Posterior vena cava (tissue), 2 donors: ENCODE results near the gene INPP4B. TPM values are rescaled to one million over a fixed set of nuclear protein-coding genes. Genes with fewer than 3 reads are reported as not detected.

Source experiments
- DNase-seq: peaks from one replicate; pipeline ENCODE4 v3.0.0-alpha.2; 2020; ENCODE audit warnings: low spot score
- intact Hi-C, 2 donors: fragments of 100-400 bp; cut with DNase I; formaldehyde crosslinking; loops; one replicate each; pipeline versions ENCODE4 v1.14.1 to v1.14.2; 2022 to 2023
- total RNA-seq, 2 donors: library from RNA; stranded (reverse); fragmentation: NEBNext Ultra II Directional; extraction: Animal tissue kit (Norgen Biotek cat#: 25700); gene quantifications; one replicate each; pipeline ENCODE4 v1.2.1, GENCODE V29; 2021
- donor health status: DM: yes; HTN: yes; CAD: no.
- donor health status: DM: yes; HTN: yes; CAD: no.

INPP4B gene
- total RNA-seq, 2 donors from 2014 or later = 24.9 to 25.7 TPM

DNA sequence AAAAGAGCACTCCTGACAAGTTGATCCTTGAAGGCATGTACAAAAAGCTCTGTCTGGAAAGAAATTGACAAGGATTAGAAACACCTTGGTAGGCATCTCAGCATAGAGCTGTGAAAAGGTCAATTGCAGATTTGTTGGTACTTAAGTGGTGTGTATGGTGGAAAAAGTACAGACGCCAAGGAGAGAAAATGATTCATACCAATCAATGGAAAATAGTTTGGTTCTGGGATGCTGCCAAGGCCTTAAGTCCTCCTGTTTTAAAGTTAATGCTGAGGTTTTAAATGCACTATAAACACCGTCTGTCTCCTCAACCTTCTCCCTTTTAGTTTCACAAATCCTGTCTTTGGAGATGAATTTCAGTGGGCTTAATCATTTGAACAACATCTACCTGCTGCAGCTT, 685.6 kb downstream of the INPP4B start:
- intact Hi-C loops = no loop called here
- DNase-seq = no peak

DNA sequence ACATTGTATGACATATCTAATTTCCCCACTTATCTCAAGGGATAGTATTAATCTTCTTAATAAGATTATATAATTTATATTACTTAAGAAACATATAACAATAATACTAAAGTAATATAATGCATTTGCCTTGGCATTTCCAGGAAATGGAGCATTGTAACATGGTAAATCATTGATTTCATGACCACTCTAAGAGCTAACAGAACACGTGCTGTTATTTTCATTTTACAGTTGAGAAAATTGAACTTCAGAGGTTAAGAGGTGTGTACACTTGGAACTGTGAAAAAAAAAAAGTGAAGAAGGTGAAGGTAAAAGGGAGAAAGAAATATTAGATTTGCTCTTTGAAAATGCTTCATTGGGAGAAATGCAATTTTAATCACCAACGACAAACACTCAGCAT, 687.1 kb downstream of the INPP4B start:
- no peak for DNase-seq
- intact Hi-C loops = no loop called here

DNA sequence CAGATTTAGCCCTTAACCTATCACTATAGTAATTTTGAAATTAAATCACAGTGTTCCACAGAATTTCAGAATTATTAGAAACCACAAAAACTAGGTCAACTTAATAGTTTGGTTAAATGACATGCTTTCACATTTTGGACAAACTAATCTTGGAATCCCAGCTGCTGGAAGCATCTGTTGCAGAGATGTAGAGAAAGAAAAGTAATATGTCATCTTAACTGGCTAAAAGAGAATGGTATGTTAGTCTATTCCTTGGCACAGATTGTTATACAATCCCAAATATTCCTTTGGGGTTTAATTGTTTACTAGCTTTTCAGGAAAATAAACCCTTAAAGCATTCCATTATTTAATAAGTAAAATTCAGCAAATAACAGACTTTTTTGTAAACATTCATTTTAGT, 689.8 kb downstream of the INPP4B start:
- no peak for DNase-seq
- intact Hi-C loops = no loop called here

GRCh38 chr4:142155347-142155746, 690.8 kb downstream of the INPP4B start:
- intact Hi-C loops = no loop called here
- no peak for DNase-seq

DNA sequence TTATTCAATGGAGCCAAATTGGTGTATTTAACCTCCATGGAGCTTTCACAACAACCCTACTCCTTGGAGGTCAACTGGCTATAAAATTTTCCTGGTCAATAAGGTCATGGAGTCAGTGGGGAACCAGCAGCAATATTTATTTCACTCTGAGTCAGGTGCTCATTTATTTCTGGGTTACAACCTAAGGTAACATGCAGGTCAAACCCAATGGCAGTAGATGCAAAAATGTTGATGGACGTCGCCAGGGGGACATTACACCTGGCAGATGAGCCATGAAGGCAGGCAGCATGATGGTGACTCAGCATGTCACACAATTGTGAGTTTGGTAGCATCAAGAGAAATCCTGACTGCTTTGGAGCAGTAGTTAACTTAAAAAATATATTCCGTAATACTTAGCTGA, 695.6 kb downstream of the INPP4B start:
- intact Hi-C loops = no loop called here

DNA sequence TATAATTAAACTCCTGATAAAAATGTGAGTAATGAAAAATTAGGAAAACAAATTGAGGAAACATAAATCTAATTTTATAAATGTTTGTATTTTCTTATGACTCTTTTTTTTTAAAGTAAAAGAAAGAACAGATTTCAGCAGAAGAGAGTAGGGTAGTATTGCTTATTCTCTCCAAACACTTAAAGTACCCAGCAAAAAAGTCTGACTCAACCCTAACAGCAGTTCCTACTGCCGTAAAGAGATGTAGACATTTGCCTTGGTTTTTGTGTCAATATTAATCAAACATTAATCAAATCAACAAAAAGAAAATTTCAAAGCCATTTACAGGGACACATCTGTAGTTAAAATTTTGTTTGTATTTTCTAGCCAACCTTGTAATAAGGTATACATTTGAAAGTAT, 701.3 kb downstream of the INPP4B start:
- intact Hi-C loops = no loop called here

More for the DNA sequence above, 695.6 kb downstream of the INPP4B start:
- no peak for DNase-seq

GRCh38 chr4:142142366-142143054, 703.6 kb downstream of the INPP4B start:
- DNase-seq = no peak
- intact Hi-C loops = no loop called here

More for the DNA sequence above, 701.3 kb downstream of the INPP4B start:
- no peak for DNase-seq

DNA sequence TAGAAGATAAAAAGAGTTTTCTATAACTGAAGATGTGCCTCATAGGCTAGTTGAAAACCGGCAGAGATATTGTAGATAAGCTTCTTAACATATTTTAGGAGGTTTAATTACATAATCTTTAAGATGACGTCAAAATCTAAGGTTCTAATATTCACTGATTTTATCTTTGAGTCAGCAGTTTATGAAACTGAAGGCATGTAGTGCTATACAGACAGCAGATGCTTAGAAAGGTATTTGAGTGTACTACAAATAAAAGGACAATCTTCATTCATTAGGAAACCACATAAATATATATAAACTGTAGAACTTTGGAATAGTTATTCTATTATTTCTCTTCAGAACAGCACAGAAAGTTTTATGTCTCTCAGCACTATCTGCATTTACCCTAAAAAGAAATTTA, 704.9 kb downstream of the INPP4B start:
- intact Hi-C loops = no loop called here

GRCh38 chr4:142130666-142131065, 715.4 kb downstream of the INPP4B start:
- DNase-seq = no peak
- intact Hi-C loops = loop anchor here in 1 of 2 donors (10.0 kb wide), 1 partner anchor 1486 kb away; no protein-coding TSS in a partner anchor

More for the DNA sequence above, 704.9 kb downstream of the INPP4B start:
- no peak for DNase-seq

DNA sequence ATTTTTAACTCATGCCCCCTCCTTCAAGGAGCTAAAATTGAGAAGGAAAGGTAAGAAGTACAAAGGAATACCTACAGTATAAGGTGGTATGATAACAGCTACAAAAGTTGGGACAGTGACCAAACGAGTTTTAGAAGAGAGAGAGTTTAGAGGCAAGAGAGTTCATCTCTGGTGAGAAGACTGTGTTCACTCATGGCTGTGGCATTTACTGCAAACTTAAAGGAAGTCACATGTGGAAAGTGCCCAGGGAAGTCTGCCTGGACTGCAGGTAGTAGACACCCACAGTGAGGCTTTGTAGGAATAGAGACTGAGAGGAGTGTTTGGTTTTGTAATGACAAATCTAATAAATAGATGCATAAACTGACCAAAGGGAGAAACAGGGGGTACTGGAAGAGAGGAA, 716.2 kb downstream of the INPP4B start:
- intact Hi-C loops = loop anchor here (10.0 kb wide), 3 partner anchors 225 to 1485 kb away; partner anchors contain the start of gene INPP4B (in 1 of the 2)
- no peak for DNase-seq

DNA sequence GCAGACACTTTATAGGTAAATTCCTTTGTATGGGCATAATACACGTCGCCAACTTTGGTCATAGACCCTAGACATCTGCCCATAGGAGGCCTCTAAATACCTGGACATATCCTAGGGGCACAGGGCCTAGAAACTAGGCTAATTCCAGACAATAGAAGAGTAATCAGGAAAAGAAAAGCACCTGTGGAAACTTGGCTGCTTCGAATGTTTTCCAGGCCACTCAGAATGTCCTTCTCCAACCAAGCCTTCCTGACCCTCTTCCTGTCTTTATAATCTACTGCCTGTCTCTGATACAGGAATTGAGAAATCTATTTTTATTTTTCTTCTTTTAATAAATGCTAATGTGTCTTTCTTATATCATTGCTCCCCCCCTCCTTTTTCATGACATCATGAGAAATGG, 716.6 kb downstream of the INPP4B start:
- intact Hi-C loops = loop anchor here in 1 of 2 donors (10.0 kb wide), 2 partner anchors 225 to 715 kb away; partner anchors contain the start of gene INPP4B
- DNase-seq = no peak

GRCh38 chr4:142128529-142128928, 717.6 kb downstream of the INPP4B start:
- no peak for DNase-seq
- intact Hi-C loops = loop anchor here in 1 of 2 donors (10.0 kb wide), 2 partner anchors 226 to 716 kb away; partner anchors contain the start of gene INPP4B

DNA sequence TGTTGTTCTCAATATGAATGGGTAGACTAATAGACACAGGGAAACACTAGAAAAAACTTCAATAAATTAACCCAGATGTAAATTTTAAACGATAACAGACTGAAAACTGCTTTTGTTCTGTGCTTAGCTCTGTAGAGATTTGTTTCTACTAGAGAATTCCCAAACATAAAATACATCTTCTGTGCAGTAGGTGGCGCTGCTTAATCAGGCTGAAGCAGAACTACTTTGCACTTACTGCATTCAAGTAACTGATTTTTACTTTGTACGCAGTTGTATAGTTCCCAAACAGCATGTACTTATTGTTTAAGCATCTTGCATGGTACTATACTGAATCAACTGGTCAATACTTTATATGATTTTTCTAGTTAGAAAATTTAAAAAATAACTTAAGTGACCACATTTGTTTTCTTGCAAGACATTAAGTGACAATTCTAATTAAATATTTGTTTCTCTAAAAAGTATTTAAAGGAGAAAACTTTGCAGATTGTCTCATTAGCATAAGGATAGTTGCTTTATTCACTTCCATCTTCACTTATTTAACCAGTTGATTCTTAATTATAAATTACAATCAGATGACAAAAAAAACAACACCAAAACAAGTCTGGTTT, 719.1 kb downstream of the INPP4B start:
- intact Hi-C loops = loop anchor here in 1 of 2 donors (10.0 kb wide), 2 partner anchors 228 to 718 kb away; partner anchors contain the start of gene INPP4B

DNA sequence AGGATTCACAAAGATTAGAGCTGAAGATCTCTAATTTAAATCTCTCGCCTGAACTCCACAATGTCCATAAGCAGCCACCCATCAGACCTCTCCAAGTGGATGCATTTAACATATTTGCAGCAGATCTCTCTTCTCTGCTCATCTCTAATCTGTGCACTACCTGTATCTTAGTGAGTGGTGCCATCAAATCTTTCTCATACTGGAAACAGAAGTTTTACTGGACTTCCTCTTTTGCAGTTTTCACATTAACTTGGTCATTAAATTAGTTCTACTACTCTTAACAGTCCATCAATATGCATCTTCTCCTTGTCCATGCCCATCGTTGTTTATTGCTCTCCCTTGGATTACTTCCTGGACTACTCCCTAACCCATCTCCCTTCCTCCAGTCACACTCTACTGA, 721.2 kb downstream of the INPP4B start:
- intact Hi-C loops = loop anchor here in 1 of 2 donors (10.0 kb wide), 2 partner anchors 230 to 720 kb away; partner anchors contain the start of gene INPP4B
- no peak for DNase-seq

More for the DNA sequence above, 719.1 kb downstream of the INPP4B start:
- DNase-seq = no peak

GRCh38 chr4:142121448-142122350, 724.4 kb downstream of the INPP4B start:
- intact Hi-C loops = loop anchor here in 1 of 2 donors (10.0 kb wide), 2 partner anchors 233 to 723 kb away; partner anchors contain the start of gene INPP4B
- DNase-seq = no peak

DNA sequence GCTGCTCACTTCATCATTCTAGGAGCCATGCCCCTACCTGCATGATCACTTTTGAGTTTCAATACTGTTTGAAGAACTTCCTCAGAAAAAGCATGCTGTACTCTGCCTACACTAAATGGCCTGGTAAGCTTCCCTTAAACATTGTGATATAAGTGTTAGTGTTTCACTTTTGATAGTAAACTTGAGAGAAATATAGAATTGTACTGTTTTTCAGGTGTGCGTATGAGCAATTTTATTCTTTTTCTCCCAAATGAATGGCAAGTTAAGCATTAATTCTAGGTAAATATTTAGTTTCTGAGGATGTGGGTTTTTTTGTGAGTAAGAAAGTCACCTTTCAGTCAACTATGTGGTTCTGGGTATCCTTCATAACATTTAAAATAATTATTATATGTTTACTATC, 725.2 kb downstream of the INPP4B start:
- no peak for DNase-seq
- intact Hi-C loops = loop anchor here in 1 of 2 donors (10.0 kb wide), 2 partner anchors 234 to 724 kb away; partner anchors contain the start of gene INPP4B

GRCh38 chr4:142112451-142112850, 733.6 kb downstream of the INPP4B start:
- intact Hi-C loops = loop anchor here in 1 of 2 donors (5.0 kb wide), 1 partner anchor 415 kb away; no protein-coding TSS in a partner anchor
- no peak for DNase-seq

GRCh38 chr4:142110136-142110535, 736.0 kb downstream of the INPP4B start:
- intact Hi-C loops = loop anchor here in 1 of 2 donors (5.0 kb wide), 1 partner anchor 417 kb away; no protein-coding TSS in a partner anchor
- no peak for DNase-seq

DNA sequence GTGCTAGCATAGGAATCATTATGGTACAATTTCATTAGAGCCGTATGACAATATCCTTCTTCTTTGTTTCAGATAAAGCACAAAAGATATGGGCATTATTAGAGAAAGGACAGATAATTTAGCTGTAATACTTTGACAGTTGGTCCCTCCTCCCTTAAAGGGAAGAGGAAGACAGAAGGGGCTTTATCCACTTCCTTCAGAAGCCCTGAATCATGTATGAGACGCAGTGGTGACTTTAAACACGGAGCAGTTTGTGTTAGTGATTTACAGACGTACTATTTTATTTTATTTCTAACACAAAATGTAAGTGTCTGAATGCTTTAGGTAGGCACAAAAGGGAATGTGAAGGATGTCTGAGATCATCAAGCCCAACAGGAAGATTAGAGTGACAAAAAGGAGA, 742.1 kb downstream of the INPP4B start:
- intact Hi-C loops = no loop called here
- no peak for DNase-seq
